ENCODE results near the gene SPPL3.

DNA sequence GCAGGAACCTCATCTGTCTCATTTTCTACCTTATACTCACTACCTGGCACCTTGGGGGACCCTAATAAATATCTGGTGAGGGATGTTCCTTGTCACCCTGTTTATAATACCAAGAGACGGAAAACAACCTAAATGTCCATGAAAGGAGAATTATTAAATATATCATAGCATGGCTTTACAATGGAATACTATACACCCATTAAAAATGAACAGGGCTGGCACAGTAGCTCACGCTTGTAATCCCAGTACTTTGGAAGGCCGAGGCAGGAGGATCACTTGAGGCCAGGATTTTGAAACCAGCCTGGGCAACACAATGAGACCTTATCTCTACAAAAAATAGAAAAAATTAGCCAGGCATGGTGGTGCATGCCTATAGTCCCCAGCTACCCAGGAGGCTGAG is 34.3 kb upstream of the SPPL3 start:
- TF ChIP-seq HOXA7 (CRISPR knock-in tag; IDR thresholded peaks at IDR 0.05; ENCODE audit: borderline replicate concordance) (no peak), CTCF (tag by site-specific recombination; IDR thresholded peaks at IDR 0.05) (no peak), KLF9 (tag by site-specific recombination; IDR thresholded peaks at IDR 0.05; ENCODE audit: low read depth) (no peak), ZNF423 (tag by site-specific recombination; IDR thresholded peaks at IDR 0.05) (no peak), ZNF169 (tag by site-specific recombination; IDR thresholded peaks at IDR 0.05) (no peak), ZNF837 (tag by site-specific recombination; IDR thresholded peaks at IDR 0.05) (no peak), ZNF121 (tag by site-specific recombination; IDR thresholded peaks at IDR 0.05) (no peak)
- TF ChIP-seq, protein P1, sequence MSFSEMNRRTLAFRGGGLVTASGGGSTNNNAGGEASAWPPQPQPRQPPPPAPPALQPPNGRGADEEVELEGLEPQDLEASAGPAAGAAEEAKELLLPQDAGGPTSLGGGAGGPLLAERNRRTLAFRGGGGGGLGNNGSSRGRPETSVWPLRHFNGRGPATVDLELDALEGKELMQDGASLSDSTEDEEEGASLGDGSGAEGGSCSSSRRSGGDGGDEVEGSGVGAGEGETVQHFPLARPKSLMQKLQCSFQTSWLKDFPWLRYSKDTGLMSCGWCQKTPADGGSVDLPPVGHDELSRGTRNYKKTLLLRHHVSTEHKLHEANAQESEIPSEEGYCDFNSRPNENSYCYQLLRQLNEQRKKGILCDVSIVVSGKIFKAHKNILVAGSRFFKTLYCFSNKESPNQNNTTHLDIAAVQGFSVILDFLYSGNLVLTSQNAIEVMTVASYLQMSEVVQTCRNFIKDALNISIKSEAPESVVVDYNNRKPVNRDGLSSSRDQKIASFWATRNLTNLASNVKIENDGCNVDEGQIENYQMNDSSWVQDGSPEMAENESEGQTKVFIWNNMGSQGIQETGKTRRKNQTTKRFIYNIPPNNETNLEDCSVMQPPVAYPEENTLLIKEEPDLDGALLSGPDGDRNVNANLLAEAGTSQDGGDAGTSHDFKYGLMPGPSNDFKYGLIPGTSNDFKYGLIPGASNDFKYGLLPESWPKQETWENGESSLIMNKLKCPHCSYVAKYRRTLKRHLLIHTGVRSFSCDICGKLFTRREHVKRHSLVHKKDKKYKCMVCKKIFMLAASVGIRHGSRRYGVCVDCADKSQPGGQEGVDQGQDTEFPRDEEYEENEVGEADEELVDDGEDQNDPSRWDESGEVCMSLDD (tag by site-specific recombination; IDR thresholded peaks at IDR 0.05): no peak
- TF ChIP-seq, protein P2, sequence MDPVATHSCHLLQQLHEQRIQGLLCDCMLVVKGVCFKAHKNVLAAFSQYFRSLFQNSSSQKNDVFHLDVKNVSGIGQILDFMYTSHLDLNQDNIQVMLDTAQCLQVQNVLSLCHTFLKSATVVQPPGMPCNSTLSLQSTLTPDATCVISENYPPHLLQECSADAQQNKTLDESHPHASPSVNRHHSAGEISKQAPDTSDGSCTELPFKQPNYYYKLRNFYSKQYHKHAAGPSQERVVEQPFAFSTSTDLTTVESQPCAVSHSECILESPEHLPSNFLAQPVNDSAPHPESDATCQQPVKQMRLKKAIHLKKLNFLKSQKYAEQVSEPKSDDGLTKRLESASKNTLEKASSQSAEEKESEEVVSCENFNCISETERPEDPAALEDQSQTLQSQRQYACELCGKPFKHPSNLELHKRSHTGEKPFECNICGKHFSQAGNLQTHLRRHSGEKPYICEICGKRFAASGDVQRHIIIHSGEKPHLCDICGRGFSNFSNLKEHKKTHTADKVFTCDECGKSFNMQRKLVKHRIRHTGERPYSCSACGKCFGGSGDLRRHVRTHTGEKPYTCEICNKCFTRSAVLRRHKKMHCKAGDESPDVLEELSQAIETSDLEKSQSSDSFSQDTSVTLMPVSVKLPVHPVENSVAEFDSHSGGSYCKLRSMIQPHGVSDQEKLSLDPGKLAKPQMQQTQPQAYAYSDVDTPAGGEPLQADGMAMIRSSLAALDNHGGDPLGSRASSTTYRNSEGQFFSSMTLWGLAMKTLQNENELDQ (tag by site-specific recombination; IDR thresholded peaks at IDR 0.05; ENCODE audit: low read depth): no peak
- TF ChIP-seq, protein P3, sequence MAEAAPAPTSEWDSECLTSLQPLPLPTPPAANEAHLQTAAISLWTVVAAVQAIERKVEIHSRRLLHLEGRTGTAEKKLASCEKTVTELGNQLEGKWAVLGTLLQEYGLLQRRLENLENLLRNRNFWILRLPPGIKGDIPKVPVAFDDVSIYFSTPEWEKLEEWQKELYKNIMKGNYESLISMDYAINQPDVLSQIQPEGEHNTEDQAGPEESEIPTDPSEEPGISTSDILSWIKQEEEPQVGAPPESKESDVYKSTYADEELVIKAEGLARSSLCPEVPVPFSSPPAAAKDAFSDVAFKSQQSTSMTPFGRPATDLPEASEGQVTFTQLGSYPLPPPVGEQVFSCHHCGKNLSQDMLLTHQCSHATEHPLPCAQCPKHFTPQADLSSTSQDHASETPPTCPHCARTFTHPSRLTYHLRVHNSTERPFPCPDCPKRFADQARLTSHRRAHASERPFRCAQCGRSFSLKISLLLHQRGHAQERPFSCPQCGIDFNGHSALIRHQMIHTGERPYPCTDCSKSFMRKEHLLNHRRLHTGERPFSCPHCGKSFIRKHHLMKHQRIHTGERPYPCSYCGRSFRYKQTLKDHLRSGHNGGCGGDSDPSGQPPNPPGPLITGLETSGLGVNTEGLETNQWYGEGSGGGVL (tag by site-specific recombination; IDR thresholded peaks at IDR 0.05): no peak

Measured in HEK293 (cell line).